Vagina (tissue), 2 donors: ENCODE data around the gene MAML2.

ENCODE experiments used
- POLR2AphosphoS5 ChIP-seq, 2 donors: sonication (generic); formaldehyde crosslinking; IDR thresholded peaks; one replicate each; pipeline ENCODE4 v1.9.0; 2017; ENCODE audit warnings: antibody characterized with exemption in 2 of 2, mild to moderate bottlenecking in 2 of 2, low read depth in 1 of 2; ENCODE audit not compliant: insufficient read depth in 1 of 2
- TF ChIP-seq, protein P1 (sequence below), 3 experiments: fragments of 450-650 bp in 2 of 3; fragments of 200-600 bp in 1 of 3; sonication (generic) in 1 of 3; IDR thresholded peaks; one replicate each; pipeline ENCODE4 v1.5.1; 2017 to 2019; ENCODE audit warnings: antibody characterized with exemption in 3 of 3, mild to moderate bottlenecking in 2 of 3, moderate library complexity in 2 of 3

DNA sequence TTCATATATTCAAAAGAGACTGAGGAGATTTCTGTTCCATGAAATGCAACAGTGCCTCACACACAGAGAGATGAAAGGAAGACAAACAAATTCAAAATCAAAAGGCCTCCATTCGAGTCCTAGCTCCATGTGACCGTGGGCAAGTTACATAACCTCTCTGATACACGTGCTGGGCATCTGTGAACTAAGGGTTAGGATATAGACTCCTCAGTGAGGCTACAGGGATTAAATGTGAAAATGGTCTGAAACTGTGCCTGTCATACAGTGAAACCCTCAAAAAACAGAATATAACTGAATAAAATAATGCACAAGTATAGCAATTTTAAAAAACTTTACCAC, 307.3 kb downstream of the MAML2 start:
- TF ChIP-seq, protein P1, sequence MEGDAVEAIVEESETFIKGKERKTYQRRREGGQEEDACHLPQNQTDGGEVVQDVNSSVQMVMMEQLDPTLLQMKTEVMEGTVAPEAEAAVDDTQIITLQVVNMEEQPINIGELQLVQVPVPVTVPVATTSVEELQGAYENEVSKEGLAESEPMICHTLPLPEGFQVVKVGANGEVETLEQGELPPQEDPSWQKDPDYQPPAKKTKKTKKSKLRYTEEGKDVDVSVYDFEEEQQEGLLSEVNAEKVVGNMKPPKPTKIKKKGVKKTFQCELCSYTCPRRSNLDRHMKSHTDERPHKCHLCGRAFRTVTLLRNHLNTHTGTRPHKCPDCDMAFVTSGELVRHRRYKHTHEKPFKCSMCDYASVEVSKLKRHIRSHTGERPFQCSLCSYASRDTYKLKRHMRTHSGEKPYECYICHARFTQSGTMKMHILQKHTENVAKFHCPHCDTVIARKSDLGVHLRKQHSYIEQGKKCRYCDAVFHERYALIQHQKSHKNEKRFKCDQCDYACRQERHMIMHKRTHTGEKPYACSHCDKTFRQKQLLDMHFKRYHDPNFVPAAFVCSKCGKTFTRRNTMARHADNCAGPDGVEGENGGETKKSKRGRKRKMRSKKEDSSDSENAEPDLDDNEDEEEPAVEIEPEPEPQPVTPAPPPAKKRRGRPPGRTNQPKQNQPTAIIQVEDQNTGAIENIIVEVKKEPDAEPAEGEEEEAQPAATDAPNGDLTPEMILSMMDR (IDR thresholded peaks at IDR 0.05): no peak
- TF ChIP-seq POLR2AphosphoS5 (IDR thresholded peaks at IDR 0.05; ENCODE audit: insufficient read depth in 1 of 2, low read depth in 1 of 2): no peak
